GM18502 (cell line): ENCODE results near the gene PSMD12.
"Not testable (repeated sequence)": the region's sequence is repeated elsewhere in the genome, so short reads cannot be mapped to it uniquely, and the experiment has no call there.

Experiments used
- ATAC-seq: cut with Tn5 transposase; IDR thresholded peaks from one replicate; pipeline ENCODE4 v1.9.1; 2021; ENCODE audit warnings: mild to moderate bottlenecking; ENCODE audit not compliant: unreplicated experiment, poor library complexity

Gene PSMD12

DNA sequence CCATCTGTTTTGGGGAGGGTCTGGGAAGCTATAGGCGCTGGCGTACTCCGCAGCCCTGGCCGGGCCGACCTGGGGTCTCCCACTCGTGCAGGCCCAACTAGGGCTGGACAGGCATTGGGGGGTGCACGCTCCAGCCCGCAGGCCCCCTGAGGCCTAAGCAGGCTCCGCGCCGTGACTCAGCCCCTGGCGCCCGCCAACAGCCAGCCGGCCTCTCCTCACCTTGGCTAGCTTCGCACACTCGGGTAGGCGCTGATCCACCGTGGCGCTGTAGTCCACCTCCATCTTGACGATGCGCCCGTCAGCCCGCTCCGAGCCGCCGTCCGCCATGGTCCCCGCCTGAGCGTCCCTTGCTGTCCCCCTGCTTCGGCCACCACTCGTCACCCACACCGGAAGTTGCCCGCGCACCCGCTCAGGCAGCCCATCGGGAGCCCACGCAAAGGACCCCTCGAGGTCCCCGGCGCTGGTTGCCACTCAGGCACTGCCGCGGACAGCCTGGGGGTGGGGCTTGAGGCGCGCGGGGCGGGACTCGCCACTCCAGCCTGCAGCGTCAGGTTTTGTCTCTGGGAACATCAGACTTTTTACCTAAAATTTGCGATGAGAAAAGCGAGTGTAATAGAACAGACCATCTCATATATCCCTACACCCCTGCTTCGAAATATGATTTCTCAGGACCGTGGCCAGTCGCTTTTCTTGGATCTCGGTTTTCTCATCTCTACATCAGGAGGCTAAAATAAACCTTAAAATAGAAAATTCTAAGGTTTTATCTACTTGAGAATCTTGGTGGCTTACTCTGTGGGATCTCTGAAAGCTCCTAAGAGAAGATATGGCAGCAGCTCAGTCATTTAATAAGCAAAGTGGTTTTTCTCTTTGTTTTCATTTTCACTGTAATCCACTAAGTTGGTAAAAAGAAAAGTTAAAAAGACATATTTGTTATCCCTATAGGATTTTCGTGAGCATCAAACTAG is at the start of gene PSMD12:
Gene PSMD12 (minus strand): TSS at position 385 of the 965 bp plus-strand sequence. CDS start 58 bp downstream, at position 327.
- peak; percentile 84 for ATAC-seq

- ATAC-seq, result no peak
Observed at GRCh38 chr17:67415291-67415690, 48.9 kb upstream of the PSMD12 start.

- ATAC-seq, result no peak
Observed at GRCh38 chr17:67414559-67414958, 48.2 kb upstream of the PSMD12 start.

- ATAC-seq, result no peak
Observed at GRCh38 chr17:67414130-67414529, 47.8 kb upstream of the PSMD12 start.

GRCh38 chr17:67413388-67413787 is 47.0 kb upstream of the PSMD12 start:
- no peak for ATAC-seq

DNA sequence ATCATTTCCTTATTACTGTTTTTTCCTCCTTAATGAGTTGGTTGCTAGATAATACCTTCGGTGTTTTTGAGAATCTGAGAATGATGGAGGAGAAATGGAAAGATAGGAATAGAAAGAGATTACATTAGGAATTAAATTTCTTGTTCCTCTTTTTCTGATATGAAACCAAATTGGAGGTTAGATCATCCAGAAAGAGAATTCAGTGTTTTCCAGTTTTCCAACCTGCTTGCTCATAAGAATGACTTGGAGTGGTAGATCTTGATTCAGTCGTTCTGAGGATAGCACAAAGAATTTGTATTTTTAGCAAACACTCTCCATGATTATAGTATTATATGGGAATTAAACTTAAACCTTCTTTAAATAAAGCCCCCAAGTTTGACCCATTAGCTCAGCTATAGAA is 46.6 kb upstream of the PSMD12 start:
- ATAC-seq, result no peak

- no peak for ATAC-seq
Observed at GRCh38 chr17:67412032-67412431, 45.7 kb upstream of the PSMD12 start.

- ATAC-seq, result no peak
Observed at GRCh38 chr17:67411397-67411796, 45.0 kb upstream of the PSMD12 start.

GRCh38 chr17:67408455-67408830 is 42.1 kb upstream of the PSMD12 start:
- ATAC-seq, result not testable (repeated sequence)

GRCh38 chr17:67403483-67403882 is 37.1 kb upstream of the PSMD12 start:
- no peak for ATAC-seq

DNA sequence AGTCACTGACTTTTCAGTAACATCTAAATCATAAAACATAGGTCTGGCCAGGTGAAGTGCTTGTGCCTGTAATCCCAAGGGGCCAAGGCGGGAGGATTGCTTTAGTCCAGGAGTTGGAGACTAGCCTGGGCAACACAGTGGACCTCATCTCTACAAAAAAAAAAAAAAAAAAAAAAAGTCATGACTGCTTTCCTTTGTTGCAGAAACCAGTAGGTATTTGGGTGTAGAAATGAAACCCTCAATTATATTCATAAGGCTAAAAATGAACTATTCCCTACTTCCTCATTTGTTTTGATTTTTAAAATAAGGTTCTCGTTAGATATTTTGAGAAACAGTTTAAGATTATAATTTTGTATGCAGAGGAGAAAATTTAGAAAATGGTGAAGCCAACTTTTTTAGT is 36.7 kb upstream of the PSMD12 start:
- ATAC-seq, result no peak

DNA sequence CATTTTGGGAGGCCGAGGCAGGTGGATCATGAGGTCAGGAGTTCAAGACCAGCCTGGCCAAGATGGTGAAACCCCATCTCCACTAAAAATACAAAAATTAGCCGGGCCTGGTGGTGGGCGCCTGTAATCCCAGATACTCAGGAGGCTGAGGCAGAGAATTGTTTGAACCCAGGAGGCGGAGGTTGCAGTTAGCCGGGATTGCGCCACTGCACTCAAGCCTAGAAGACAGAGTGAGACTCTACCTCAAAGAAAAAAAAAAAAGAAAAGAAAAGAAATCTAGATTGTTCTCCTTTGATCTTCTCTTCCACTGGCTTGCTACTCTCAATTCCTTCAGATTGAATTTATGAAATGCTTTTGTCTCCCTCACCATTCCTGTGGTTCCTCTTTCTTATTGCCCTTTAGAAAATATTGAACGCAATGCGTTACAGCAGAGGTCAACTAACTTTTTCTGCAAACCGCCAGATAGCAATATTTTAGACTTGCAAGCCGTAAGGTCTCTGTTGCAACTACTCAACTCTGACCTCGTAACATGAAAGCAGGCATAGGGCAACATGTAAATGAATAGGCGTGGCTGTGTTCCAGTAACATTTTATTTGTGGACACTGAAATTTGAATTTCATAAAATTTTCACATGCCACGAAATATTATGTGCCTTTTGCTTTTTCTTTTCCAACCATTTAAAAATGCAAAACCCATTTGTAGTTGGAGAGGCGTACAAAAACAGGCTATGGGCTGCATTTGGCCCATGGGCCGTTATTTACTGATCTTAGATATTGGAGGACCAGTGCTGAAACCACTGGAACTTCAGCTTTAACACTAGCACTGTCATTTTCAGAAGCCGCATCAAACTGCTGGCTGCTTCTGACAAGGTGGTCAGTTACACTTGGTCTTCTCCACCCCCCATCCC is 35.5 kb upstream of the PSMD12 start:
- ATAC-seq, result no peak

DNA sequence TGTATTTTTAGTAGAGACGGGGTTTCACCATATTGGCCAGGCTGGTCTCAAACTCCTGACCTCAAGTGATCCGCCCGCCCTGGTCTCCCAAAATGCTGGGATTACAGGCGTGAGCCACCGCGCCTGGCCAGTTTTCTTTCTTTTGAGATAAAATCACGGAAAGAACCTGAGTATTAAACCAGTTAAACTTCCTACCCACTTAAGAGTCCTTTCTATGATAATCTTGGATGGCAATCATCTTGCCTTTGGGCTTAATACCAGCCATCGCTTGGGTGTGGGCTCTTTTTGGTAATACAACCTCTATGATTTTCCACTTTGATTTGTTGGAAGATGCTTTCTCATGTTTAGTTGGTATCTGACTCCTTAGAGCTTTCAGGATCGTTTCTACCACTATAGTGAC is 34.7 kb upstream of the PSMD12 start:
- ATAC-seq, result no peak

DNA sequence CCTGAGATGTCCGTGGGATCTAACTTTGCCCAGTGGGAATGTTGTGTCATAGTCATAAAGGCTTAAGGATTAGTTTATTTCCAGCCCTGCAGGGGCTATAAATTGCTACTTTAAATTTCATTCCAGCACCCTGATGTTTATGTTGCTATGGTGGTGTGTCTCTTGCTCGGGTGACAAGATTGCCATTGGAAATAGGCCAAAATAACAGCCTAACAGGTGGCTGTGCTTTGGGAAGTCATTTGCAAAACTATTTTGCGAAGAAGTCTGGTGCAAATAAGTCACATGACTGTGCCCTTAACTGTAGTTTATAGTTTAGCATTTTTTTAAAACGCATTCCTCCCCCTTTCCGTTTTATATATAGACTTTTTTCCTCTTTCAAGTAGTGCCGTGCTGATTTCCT is 33.8 kb upstream of the PSMD12 start:
- no peak for ATAC-seq

DNA sequence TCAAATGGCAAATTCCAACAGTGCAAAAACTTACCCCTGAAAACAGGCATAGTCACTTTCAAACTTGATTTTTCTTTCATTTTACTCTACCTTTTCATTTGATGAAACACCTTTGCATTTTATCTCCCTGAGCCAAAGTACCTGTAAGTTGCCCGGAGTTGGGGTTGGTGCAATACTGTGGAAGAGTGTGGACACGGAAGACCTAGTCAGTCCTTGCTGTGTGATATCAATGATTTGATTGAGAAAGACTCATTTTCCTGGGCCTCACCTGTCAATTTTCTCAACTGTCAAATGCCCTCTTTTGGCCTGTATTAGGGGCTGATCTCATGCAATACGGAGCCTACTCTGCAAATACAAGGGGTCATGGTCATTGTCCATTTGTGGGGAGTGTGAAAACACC is 33.3 kb upstream of the PSMD12 start:
- no peak for ATAC-seq

- no peak for ATAC-seq
Observed at GRCh38 chr17:67393809-67394397, 27.5 kb upstream of the PSMD12 start.

DNA sequence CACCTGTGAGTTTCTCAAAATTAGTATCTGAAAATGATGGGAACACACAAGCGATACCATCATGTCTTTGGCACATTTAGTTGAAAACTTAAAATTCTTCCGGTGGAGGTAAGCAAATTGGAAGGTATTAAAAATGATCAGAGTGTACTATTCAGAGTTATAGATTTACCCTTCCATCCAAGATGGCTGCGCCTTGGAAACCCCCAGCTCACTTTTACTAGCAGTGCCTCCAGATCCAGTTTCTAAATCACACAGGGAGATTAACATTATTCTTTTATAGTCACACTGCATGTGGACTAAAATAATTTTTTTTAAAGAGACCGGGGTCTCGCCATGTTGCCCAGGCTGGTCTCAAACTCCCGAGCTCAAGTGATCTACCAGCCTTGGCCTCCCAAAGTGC is 25.7 kb upstream of the PSMD12 start:
- no peak for ATAC-seq

DNA sequence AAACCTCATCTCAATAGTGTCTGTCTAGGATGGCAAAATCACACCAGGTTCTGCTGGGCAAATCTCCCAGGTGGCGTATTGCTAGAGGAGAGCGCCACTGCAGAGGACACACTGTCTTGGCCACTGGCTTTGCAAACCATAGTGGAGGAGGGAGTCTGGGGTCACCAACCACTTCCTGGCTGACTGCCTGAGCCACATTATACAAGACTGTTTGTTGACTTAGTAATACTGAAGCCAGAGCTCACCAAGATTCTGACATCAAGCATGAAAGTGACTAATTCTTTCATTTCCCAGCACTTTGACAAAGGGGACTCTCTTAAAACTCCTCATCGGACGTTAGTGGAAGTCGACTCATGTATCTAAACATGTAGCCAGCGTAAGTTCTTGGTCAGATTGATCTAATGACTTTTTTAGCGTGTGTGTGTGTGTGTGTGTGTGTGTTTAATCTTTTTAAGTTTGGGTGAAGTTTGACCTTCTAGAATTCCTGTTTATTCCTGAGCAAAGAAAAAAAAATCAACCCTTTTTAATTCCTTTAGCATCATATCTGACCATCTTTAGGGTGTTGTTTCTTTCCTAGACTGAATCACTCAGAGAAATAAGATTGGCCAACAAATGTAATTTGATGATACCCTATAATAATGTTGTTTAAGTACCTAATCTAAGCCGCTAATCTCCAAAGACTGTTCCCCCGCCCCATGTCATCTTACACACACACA is 24.4 kb upstream of the PSMD12 start:
- ATAC-seq, result peak; percentile 94

DNA sequence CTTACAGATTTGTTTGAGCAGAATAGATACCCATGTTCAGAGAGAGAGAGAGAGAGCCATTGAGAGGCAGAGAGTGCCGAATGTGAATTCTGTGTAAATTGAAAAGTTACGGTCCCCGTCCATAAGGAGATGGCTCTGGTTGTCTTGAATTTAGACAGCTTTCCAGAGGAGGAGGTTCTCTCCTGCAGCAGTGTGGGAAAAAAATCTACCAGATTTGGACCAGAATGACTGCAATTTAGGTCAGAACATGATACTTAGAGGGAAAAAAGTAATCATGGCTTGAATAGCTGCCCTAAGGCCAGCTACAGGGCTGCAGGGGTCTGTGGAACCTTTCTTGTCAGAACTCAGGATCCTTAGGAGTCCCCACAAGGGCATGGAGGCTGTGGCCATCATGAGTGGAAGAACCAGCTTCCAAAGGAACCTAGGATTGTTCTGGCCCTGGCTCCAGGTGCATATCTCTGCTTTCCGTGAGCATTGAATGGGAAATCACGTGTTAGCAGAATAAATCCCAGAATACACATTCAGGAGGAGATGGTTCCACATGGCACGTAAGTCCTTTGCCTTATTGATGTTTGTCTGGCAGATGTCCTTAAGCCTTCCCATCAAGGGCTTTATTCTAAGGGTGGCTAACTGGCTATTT is 23.7 kb upstream of the PSMD12 start:
- ATAC-seq, result no peak

DNA sequence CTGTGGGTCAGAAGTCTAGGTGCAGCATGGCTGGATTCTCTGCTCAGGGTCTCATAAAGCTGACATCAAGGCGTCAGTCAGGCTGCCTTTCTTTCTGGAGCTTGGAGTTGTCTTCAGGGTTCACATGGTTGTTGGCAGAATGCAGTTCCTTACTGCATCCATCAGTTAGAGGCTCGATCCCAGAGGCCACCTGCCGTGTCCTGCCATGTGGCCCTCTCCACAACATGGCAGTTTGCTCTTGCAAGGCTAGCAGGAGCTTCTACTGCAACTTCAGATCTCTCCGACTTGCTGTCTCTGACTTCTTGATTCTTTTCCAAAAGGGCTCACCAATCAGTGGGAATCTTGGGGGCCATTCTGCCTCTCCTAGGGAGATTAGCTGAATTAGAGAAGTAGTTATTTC is 22.6 kb upstream of the PSMD12 start:
- ATAC-seq, result no peak
